Coronary artery (tissue), 2 donors: ENCODE results near the gene ELFN1.

Experiments used
- DNase-seq: peaks from one replicate; pipeline ENCODE4 v3.0.0-alpha.2; 2017; ENCODE audit warnings: low spot score
- H3K27ac ChIP-seq, 2 donors: fragments of 200-600 bp; sonication (generic); one replicate each; pipeline ENCODE4 v1.5.1; 2016 to 2019
- H3K4me3 ChIP-seq: fragments of 200-600 bp; sonication (generic); 2 replicates; pipeline ENCODE4 v1.5.1; 2016; ENCODE audit warnings: mild to moderate bottlenecking, moderate library complexity
- CTCF ChIP-seq: fragments of 200-600 bp; sonication (generic); IDR thresholded peaks from one replicate; pipeline ENCODE4 v1.5.1; 2019; ENCODE audit warnings: antibody characterized with exemption

Gene ELFN1

GRCh38 chr7:1638215-1638661 lies 31.8 kb upstream of the ELFN1 start:
- TF ChIP-seq CTCF, result no peak
- DNase-seq, result no peak
- Histone ChIP-seq H3K4me3 (no peak overlapping the region), H3K27ac (no peak overlapping the region)

DNA sequence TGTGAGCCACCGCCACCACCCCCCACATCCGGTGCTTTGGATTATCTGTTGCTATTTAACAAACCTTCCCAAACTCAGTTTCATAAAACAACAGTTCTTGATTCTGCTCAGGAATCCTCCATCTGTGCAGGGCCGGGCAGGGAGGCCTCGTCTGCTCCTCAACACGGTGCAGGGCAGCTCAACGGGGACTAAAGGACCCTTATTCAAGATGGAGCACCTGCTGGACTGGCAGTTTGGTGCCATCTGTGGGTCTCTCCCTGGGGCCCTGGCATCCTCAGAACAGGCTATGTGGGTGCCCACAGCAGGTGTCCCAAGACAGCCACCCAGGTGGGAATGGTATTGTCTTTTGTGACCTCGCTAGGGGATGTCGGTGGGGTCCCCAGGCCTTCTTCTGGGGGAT lies 31.0 kb upstream of the ELFN1 start:
- H3K27ac ChIP-seq, result no peak overlapping the region
- no peak overlapping the region for H3K4me3 ChIP-seq
- DNase-seq, result no peak
- TF ChIP-seq CTCF, result no peak

- no peak for DNase-seq
- H3K4me3 ChIP-seq, result no peak overlapping the region
- TF ChIP-seq CTCF, result no peak
- no peak overlapping the region for H3K27ac ChIP-seq
These were observed 30.4 kb upstream of the ELFN1 start for GRCh38 chr7:1639532-1640175.

DNA sequence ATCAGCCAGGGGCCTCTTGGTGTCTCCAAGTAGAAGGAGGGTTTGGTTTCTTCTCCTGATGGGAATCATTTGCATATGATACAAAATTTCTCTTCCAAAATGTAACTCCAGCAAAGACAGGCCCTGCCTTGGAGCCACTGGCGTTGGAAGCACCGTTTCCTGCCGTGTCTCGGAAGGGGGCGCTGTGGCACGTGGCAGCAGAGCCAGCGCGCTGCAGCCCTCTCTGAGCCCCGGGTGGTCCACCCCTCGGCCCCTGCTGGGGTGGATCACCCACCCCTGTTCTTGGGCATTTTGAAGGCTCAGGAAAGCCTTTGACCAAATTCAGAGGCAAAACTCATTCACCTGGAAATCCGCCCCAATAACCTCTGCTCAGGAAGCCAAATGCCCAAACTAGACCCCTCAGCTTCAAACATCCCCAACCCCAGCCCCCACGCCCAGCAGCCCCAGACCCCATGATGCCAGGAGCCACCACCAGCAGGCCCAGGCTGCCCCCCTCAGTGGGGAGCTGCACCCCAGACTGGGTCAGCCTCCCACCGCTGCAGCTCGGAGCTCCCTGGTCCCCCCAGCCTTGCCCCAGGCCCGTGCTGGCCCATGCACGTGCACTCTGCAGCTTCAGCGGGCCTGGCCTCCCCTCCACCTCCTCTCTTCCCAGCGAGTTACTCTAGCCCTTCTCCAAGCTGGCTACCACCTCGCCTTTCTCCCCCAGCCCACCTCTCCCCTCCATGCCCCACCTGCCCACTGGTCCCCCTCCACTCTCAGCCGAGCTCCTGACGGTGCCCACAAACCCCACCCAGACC lies 29.5 kb upstream of the ELFN1 start:
- no peak for DNase-seq
- Histone ChIP-seq H3K4me3 (no peak overlapping the region), H3K27ac (no peak overlapping the region)
- no peak for TF ChIP-seq CTCF

GRCh38 chr7:1641173-1641572 lies 28.9 kb upstream of the ELFN1 start:
- Histone ChIP-seq H3K27ac (no peak overlapping the region), H3K4me3 (no peak overlapping the region)
- no peak for TF ChIP-seq CTCF
- no peak for DNase-seq

GRCh38 chr7:1641661-1642260 lies 28.3 kb upstream of the ELFN1 start:
- DNase-seq, result no peak
- Histone ChIP-seq H3K4me3 (no peak overlapping the region), H3K27ac (no peak overlapping the region)
- no peak for TF ChIP-seq CTCF
